Hindlimb muscle (tissue), 1 donor: Measurements from ENCODE around the gene LMBRD1. TPM values are rescaled to one million over a fixed set of nuclear protein-coding genes. Genes with fewer than 3 reads are reported as not detected.
"Not testable (repeated sequence)": the region's sequence is repeated elsewhere in the genome, so short reads cannot be mapped to it uniquely, and the experiment has no call there.

Experiments
- DNase-seq: peaks from one replicate; pipeline ENCODE4 v3.0.0-alpha.2; 2013
- polyA plus RNA-seq: library from polyadenylated mRNA; unstranded; fragments of 120-200 nt; gene quantifications from one replicate; pipeline ENCODE4 v1.2.1, GENCODE V29; 2013; ENCODE audit not compliant: insufficient read length

LMBRD1 gene
- 38.1 TPM for polyA plus RNA-seq

DNA sequence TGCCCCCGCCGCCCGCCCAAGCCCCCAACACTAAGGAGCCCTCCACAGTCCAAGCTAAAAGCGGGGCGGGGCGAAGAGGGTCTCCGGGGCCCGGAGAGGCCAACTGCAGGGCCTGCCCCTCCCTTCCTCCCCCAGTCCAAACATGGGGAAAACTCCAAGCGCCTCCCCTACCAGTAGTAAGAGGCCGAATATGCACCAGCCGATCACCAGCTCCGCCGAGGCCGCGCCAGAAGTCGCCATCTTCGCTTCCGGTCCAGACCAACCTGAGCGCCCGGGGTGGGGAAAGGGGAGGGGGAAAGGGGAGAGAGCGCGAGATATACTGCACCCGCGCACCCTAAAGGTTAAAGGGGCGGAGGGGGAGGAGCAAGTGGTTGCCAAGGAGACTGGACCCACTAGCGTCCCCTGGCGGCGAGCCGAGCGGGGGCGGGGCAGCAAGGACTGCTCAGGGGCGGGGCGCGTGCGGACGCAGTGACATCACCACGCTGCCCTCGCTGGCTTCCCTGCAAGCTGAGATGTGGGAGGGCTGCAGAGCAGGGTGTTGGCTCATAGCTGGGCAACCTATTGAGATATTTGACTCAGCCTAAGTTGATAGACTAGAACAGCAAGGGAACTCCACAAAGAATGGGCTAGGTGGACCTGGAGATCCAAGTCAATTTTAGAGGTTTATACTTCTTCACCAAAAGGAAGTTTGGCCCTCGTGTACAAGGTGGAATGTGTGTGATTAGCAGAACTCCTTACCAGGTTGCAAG is at the start of gene LMBRD1:
Gene LMBRD1, minus strand, starts transcription at position 369 of the 749 bp plus-strand sequence. Its CDS starts 129 bp downstream, at position 240.
- DNase-seq: peak; percentile 92

DNA sequence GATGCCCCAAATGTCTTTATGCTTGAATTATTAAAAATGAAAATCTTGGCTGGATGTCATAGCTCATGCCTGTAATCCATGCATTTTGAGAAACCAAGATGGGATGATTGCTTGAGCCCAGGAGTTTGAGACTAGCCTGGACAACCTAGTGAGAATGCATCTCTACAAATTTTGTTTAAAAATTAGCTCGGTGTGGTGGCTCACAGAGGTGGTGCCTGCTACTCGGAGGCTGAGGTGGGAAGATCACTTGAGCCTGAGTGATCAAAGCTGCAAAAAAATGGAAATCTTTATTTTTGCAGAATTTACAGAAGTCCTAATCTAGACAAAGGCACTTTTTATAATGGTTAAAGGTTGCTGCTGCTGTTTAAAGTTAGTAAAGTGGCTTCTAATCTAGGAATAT is 49.5 kb upstream of the LMBRD1 start:
- no peak for DNase-seq

DNA sequence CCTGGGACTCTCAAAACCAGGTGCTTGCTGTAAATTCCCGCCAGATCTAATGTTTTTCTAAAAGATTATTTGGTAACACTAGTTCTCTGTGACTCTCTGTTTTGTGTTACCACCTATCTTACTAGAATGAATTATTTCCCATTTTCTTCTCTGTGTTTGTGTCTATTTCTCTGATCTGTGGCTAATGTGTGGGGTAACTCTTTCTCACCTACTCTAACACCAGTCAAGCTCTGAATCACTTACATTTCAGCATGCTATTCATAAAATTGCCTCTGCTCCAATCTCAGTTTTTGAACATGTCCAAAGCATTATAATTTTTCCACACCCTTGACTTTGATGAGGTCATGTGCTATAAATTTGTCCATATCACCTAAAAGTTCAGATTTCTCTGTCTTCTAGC is 46.4 kb upstream of the LMBRD1 start:
- DNase-seq: no peak

DNA sequence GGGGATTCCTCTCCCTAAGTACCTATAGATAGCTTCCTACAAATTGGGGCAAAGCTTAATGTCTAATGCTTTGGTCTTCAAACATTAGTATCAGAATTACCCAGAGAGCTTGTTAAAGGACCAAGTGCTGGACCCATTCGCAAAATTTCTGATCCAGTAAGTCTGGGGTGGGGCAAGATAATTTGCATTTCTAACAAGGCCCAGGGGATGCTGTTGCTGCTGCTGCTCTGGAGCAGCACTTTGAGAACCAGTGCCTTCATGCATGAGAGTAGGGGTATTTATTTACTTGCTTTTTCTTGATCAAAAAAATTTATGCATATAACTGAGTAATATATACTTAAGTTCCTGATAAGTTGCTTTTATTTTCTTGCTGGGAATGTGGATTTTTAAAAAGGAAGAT is 45.1 kb upstream of the LMBRD1 start:
- no peak for DNase-seq

DNA sequence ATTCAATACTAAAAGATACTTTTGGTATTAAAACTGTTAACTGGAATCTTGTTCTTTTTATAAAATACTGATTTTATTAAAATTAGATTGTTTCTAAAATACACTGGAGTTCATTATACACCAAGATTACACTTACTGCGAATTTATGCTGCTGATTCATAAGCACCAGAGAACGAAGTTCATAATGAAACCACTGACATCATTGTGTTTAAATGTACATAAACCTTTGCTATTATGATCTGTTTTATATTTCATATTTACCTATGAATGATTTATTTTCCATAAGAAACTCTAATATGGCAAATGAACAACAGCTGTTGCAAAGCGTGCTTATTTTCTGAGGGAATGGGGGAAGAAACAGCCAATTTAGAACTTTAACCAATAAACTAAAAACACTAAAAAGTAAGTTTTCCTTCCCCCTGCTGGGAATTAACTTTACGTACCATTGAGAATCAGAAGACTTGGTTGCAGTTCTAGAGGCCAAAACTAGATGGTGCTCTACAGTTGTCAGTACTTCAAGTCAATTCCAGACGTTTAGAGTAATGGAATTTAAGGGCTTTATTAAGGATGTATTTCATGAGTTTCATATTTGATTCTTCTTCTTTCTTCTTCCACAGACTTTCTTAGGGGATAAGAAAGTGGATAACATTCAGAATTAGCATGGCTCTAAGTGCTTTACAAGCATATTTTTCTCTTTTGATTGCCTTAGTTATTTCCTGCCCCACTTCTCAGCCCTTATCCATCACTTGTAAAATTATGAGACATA is 38.8 kb upstream of the LMBRD1 start:
- peak; percentile 35 for DNase-seq

DNA sequence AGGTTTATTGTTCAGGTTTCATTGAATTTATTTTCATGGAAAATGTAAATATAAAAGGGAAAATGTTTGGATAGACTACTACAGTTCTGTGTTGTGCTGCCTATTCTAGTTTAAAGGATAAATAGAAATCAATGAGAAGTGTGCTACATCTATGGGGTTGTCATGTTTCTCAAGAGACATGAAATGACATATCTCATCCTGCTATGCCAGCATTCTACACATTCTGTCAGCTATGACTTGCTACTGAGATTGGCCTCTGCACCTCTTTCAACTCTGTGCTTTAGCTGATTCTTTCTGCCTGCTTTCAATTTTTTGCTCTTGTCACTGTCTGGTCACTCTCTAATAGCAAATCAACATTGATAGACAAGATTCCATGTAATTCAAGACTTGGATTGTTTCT is 35.7 kb upstream of the LMBRD1 start:
- DNase-seq: no peak

DNA sequence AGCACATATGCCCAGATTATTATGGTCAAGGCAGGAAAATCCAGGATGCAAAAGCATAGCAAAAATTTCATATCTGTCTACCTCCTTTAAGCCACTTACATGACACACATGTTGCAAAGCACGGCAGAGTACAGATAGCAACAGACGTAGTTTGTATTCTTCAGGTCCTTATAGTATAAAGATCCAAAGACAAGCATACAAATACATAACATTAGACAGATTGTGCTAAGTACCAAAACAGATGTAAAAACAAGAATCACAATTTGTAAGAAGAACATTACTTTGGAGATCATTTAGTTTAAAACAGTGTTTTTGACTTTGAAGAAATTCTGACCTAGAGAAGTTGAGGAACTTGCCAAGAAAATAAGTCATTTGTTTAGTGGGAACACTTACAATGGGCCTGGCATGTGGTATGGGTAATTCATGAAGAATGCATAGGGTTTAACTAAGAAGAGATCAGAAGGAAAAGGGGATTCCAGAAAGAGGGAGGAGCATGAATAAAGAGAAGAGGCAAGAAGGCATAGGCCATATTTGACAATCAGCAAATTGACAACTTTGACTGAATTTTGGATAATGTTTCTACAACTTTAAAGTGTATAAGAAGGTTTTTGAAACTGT is 30.6 kb upstream of the LMBRD1 start:
- no peak for DNase-seq

DNA sequence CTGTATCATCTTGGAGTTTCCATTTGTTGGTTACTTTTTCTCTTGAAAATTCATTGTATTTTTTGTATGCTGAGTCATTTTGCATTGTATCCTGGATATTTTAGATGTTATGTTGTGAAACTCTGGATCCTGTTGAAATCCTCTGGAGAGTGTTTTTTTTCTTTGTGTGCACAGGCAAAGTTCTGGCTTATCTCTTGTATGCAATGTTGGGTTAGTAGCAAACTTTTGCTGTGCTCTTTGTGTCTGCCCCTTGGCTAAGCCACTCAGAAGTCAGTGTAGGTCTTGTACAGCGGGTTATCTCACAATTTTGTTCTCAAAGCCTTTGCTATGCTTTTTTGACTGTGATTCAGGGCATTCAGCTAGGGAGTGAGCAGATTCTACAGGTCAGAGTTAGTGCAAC is 29.1 kb upstream of the LMBRD1 start:
- no peak for DNase-seq

DNA sequence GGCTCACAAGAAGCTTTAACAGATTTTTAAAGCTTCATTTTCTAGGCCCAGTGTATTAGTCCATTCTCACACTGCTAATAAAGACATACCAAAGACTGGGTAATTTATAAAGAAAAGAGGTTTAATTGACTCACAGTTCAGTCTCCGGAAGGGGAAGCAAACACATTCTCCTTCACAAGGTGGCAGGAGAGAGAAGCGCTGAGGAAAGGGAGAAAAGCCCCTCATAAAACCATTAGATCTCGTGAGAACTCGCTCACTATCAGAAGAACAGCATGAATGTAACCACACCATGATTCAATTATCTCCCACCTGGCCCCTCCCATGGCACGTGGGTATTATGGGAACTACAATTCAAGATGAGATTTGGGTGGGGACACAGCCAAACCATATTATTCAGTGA is 27.5 kb upstream of the LMBRD1 start:
- DNase-seq: not testable (repeated sequence)

DNA sequence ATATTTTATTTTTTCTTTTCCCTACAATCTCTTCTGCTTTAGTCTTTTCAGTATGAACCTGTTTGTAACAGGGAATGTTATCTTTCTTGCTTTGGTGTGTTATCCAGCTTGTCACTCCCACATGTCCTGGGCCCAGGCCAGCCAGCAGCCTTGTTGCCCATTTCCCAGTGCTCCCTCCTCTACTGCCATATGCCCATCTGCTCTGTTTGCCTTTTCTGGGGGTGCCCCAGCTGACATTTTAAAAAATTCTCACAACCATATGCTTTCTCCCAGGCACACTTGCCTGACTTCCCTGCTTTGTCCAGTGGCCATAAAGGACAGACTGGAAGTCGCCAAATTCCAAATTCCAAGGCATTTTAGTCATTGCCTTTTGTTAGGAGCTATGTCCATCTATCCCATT is 23.6 kb upstream of the LMBRD1 start:
- no peak for DNase-seq

DNA sequence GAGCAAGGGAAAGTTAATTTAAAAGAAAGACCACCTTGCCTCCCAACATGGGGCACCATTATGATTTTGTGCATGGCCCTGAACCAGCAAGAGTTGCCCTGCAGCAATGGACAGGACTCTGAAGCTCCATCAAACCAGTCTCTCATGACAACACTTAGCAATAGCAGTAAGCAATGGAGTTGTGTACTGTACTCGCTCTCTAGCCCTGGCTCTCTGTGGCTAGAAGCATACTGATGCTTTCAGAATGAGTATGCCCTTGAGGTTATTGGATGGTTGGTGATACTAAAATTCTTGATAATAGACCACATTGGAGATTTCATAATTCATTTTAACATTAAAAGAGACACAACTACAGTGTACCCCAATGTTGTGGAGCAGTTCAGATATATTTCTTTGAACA is 23.2 kb upstream of the LMBRD1 start:
- DNase-seq: no peak

DNA sequence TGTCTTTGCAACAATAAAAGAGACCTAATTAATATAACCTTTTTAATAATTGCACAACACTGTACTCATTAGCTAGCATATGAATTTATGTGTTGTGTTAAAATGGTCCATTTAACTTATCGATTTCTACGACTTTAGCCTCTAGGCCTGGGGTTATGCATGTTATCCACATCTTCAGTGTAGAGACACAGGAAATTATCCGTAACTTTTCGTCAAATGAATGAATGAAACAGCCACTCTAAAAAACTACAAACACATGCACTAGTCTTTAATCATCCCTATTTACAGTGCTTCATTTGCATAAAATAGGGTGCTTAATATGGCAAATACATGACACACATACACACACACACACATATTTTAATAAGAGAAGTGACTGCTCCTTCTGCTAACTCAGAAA is 22.3 kb upstream of the LMBRD1 start:
- DNase-seq: no peak

DNA sequence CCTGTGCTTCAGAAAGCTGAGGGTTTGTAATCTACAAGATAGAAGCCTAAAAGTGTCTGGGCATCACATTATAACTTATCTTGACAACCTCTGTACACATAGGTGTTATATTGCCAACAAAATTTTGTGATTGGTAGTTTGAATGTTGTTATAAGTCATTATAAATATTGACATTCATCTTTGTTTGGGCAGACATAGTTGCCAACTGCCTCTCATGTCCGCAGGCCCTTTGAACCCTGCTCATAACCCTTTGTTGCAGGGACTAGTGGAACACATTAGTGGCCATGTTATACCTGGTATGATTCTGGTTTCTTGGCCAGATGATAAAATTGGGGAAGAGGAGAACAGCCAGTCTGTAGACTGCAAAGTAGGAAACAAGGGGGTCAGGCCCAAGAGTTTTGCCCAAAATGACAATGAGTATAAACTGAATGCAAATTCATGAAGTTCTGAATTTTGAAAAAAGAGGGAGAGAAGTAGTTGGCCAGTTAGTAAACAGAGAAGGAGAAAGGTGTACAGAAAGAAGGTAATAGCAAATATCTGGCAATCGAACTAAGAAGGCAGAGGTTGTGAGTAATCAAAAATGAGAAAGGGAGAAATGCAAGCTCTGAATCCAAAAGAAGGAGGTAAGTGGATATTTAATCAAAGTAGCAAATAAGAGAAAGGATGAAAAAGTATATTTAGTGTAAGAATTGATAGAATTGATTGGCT is 21.6 kb upstream of the LMBRD1 start:
- DNase-seq: no peak

DNA sequence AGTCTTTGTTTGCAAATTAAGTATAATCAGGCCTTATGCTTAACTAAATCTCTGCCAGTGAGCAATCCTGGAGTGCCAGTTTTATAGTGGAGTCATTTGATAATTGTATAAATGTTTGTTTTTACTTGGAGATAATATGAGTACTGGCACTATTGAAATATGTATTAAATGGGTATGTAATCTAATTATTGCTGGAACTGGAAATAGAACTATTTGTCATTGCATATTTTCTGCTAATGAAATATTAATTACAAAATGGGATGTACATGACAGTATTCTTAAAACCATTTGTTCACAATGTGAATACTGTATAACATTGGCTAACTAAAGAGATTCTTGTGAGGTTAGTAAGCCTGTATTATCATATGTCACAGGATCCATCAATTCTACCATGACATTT is 20.5 kb upstream of the LMBRD1 start:
- no peak for DNase-seq

DNA sequence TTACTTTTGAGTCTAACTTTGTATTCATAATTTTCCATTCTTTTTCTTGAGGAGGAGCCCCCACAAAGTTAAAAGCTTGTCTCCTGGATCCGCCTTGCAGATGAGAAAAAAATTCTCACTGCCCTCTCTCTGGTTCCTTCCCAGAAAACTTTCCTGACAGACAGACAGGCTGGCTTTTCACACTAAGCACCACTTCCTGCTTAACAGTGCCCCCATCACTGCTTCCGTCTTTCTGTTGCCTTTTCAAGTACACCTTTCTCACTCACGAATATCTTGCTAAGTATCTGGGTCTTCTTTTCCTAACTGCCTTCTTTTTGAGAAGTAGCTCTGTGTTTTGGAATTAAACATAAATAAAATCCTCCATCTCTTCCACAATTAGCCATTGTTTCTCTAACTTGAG is 19.8 kb upstream of the LMBRD1 start:
- no peak for DNase-seq

DNA sequence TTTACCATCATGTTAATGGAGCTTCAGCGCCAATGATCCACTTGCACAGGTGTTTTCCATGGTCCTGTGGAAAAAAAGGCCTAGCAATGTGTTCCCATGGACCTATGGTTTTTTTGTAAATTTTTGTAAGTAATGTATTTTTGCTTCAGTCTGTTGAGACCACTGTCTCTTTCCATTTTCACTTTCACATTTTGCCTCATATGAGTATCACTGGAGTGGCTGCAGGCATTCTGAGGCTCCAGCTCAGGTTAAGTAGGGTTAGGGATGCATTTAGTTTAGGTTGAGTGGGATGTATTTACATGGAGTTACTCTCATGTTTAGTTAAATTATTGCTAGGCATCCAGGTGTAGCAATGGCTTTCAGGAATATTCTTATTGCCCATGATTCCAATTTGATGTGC is 19.2 kb upstream of the LMBRD1 start:
- no peak for DNase-seq

DNA sequence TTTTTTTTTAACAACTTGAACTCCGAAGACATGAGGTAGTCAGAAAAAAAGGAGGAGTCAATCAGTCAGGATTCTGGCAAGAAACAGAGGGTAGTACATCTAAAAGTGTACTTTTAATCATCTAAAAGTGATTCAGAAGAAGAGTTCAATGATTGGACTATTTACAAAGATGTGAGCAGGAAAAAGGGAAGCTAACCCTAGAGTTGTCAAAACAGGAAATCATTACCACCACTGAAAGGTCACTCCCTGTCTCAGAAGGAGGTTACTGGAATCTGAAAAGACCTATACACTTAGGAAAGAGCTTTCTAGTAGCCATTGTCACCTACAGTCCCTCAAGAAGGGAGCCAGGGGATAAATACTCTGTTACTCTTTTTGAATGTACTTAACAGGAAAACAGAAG is 16.7 kb upstream of the LMBRD1 start:
- no peak for DNase-seq

DNA sequence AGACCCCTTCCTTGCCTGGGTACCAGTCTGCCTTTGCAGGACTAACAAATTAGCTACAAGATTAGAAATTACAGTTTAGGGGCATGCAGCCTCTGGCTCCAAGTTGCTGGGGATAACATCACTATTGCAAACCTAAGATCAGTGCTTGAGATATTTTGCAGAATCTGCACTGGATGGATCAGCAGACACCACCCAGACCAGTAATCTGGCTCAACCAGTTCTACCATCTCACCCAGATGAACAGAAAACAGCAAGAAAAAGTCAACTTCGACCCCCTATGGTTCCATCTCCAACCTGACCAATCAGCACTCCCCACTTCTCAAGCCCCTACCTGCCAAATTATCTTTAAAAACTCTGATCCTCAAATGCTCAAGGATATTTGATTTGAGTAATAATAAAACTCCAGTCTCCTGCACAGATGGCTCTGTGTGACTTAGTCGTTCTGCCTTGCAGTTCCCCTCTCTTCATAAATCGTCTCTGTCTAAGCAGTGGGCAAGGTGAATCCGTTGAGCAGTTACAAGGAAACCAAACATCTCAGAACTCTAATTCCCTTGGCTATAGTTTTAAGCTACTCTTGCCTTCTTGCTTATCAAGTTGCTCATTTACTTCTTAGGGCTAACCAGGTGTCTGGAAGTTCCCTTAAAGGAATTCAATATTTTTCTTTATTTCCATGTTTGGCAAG is 16.1 kb upstream of the LMBRD1 start:
- DNase-seq: no peak

DNA sequence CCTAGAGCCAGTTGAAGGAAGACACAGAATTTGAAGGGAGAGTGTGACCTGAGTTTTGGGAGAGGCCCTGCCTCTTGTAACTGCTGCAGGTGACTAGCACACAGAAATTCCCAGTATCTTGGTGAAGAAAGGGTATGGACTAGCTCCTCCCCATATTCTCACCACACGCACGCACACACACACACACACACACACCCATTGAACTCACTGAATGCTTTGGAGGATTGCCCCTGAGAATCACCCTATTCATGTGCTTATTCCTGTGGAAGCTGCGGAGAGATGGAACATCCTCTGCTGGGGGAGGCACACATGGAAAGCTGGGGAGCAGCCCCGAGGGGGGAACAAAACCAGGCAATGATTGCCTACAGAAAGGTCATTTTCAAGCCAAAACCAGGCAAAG is 6.2 kb upstream of the LMBRD1 start:
- DNase-seq: no peak

DNA sequence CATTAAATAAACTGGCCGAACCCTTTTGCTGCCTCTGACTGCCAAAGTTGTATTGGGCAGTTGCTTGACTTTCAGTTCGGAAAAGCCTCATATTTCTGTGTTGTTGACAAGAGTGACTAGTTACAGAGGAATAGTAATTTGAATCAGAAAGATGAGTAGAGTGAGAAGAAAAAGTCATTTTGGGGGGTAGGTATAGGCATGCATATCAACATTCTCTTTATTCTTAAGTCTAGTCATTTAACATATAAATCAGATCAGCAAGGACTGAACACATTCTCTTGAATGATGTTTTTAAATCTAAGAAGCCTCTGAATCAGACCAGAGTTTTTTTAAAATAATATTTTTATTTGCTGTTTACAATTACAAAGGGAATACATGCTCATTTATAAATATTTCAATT is 4.9 kb upstream of the LMBRD1 start:
- no peak for DNase-seq

DNA sequence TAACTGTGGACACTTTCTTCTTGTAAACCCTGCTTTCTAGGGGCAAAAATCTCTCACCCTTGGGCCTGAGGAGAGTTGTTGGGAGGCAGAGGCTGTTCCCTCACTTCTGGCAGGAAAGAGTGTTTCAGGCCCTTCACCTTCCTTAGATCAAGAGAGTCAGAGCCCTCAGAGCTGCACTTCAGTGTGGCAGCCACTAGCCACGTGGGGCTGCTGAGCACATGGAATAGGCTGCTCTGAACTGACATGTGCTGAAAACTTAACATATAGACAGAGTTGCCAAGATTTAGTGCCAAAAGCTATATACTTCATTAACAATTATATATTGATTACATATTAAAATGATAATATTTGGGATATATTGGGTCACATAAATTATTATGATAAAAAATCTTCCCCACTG is 4.4 kb upstream of the LMBRD1 start:
- no peak for DNase-seq

DNA sequence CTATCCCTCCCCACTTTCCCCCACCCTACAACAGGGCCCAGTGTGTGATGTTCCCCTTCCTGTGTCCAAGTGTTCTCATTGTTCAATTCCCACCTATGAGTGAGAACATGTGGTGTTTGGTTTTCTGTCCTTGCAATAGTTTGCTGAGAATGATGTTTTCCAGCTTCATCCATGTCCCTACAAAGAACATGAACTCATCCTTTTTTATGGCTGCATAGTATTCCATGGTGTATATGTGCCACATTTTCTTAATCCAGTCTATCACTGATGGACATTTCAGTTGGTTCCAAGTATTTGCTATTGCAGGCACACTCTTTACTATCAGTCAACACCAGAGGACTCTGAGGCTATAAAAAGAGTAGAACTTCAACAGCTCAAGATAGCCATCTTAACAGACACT is 2.0 kb upstream of the LMBRD1 start:
- not testable (repeated sequence) for DNase-seq
